Measurements from ENCODE around the gene C10orf67. TPM values are rescaled to one million over a fixed set of nuclear protein-coding genes. Genes with fewer than 3 reads are reported as not detected.

The C10orf67 gene
- total RNA-seq, 2 experiments from 2014 or later: 0.20 TPM; not detected in 1

DNA sequence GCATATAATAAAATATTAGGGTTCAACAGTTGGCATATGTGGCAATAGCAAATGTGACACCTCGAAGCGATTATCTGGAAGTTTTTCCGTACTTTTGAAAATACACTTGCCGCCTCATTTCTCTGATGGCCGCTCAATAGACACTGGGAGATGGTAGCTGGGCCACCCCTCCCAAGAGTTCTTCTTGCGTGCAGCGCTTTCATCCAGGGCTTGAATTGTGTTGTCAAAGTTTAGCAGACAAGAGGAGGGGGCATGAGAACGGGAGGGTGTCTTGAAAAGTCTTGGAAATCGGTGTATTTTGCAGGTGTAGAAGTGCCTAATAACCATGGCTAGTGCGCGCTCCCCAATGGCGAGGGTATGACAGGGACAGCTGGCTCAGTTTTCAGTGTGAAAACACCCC lies 144.0 kb downstream of the C10orf67 start:
- Mint-ChIP-seq H3K27ac (no peak overlapping the region), H3K4me1 (peaks cover 4% of the 10 kb centered on the region), H3K36me3 (no peaks in the 10 kb centered on the region), H3K27me3 (peaks cover 91% of the 10 kb centered on the region), H3K4me3 (no peak overlapping the region), H3K9me3 (no peaks in the 10 kb centered on the region)
- ATAC-seq (ENCODE audit: low read depth): no peak
- POLR2A ChIA-PET: no interaction called here
- no peak for DNase-seq

GRCh38 chr10:23199768-23200511 lies 144.7 kb downstream of the C10orf67 start:
- Mint-ChIP-seq H3K27me3 (peaks cover 91% of the 10 kb centered on the region), H3K27ac (no peak overlapping the region), H3K4me1 (peaks cover 6% of the 10 kb centered on the region), H3K4me3 (no peak overlapping the region), H3K36me3 (no peaks in the 10 kb centered on the region), H3K9me3 (no peaks in the 10 kb centered on the region)
- ATAC-seq (ENCODE audit: low read depth) (no peak), DNase-seq (no peak)
- POLR2A ChIA-PET: no interaction called here

DNA sequence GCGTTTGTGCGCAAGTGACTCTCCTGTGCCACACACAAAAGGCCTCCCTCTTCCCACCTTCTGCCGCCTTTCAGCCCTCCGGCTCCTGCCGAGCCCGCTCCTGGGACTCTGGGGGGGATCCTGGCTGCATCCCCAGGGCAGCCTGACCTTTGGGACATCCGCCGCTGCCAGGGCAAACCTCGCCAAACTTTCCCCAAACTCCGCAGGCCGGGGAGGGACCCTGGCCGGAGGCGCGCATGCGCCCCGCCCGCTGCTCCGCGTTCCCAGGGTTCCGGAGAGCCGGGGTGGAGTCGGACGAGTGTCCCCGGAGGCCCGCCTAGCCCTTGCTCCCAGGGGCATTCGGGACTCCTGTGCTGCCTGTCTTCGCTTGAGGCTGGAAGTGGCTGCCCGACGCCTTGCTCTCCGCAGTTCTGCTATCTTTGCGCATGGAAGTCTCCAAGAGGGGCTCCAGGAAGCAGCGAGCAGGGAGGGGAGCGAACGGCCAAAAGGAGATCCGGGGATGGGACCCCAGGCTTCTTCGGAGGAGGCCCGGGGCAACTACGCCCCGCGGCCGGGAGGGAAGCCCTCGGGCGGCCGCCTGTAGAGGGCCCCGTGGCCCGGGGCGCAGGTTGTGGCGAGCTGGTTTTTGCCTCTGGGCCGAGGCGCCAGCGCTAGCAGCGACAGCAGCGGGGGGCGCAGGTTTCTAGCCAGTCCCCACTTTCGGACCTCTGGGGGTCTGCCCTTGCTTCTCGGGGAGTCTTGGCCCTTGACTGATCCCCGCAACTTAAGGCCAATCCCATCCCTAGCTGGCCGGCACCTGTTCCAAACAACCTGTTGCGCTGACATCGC lies 145.4 kb downstream of the C10orf67 start:
- ATAC-seq (ENCODE audit: low read depth) (no peak), DNase-seq (no peak)
- Mint-ChIP-seq H3K4me3 (no peak overlapping the region), H3K27me3 (peaks cover 89% of the 10 kb centered on the region), H3K9me3 (no peaks in the 10 kb centered on the region), H3K27ac (no peak overlapping the region), H3K4me1 (peaks cover 6% of the 10 kb centered on the region), H3K36me3 (no peaks in the 10 kb centered on the region)
- POLR2A ChIA-PET: no interaction called here

DNA sequence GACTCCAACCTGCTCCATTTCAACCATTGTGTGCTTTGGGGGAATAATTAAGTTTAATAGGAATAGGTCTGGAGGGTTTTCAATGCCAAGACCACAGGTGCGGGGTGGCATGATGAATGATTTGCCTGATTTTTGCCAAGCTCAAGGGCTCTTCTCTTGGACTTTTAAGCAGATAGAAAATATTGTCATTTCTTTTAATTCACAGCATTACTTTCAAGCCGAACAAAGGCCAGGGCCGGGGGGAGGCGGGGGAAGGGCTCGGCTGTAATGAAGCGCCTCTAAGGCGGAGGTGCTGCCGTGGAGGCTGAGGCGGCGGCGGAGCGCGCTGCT lies 146.0 kb downstream of the C10orf67 start:
- Mint-ChIP-seq H3K4me1 (peaks cover 6% of the 10 kb centered on the region), H3K27ac (no peak overlapping the region), H3K9me3 (no peaks in the 10 kb centered on the region), H3K27me3 (peaks cover 89% of the 10 kb centered on the region), H3K4me3 (no peak overlapping the region), H3K36me3 (peaks cover 1% of the 10 kb centered on the region)
- POLR2A ChIA-PET: no interaction called here
- DNase-seq: no peak
- no peak for ATAC-seq (ENCODE audit: low read depth)

- H3K36me3 Mint-ChIP-seq: peaks cover 2% of the 10 kb centered on the region
- POLR2A ChIA-PET: no interaction called here
- DNase-seq (no peak), ATAC-seq (ENCODE audit: low read depth) (no peak)
- H3K9me3 Mint-ChIP-seq: no peaks in the 10 kb centered on the region
- peaks cover 84% of the 10 kb centered on the region for H3K27me3 Mint-ChIP-seq
- peaks cover 6% of the 10 kb centered on the region for H3K4me1 Mint-ChIP-seq
- no peak overlapping the region for H3K4me3 Mint-ChIP-seq
- H3K27ac Mint-ChIP-seq: no peak overlapping the region
These were observed 147.2 kb downstream of the C10orf67 start for GRCh38 chr10:23197416-23197861.

DNA sequence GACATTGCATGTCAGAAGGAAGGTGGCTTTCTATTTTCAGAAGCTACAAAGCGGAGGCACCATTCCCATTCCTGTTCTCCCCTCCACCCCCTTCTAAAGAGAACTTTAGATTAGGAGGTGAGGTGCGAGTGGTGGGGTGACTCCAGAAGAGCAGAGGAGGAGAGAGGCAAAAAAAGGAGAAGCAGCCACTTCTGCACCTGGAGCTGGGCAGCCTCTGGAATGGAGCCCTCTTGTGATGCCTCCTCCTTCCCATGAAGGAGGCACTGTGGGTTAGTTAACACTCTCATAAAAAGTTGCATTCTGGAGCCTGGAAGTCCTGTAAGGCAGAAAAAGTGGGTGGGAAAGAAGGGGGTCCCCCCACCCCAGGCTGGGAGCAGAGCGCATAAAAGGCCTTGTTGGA lies 147.7 kb downstream of the C10orf67 start:
- ATAC-seq (ENCODE audit: low read depth): no peak
- peaks cover 80% of the 10 kb centered on the region for H3K27me3 Mint-ChIP-seq
- H3K4me3 Mint-ChIP-seq: no peak overlapping the region

DNA sequence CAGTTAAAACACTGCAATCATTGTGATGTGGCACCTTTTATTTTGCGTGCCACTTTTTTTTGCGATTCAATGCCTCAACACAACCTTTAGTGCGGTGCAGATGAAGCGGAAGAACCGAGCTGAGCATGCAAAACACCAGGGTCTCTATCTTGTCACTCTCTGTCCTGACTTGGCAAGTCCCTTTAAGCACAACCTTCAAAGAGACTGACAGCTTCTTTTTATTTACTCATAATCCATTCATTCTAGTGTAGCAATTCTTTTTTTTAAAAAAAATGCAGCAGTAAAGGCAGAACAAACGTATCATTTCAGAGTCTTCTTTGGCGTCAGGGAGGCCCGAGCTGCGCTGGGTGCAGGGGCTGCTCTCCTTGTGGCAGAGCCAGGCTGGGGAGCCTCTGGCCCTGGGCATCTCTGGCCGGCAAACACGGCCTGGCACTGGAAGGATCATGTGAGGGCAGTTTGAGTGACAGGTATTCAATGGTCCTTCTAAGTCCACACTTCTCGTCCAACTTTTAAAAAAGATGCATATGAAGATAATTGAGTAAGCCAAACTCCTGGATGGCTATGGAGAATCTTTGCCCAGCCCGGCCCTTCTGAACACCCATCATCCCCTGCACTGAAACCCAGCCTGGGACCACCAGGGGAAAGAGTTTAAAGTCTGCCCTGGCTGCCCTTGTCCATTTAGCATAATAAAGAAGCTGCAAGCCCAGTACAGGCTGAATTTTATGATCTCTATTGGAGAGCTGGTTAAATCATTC lies 148.6 kb downstream of the C10orf67 start:
- POLR2A ChIA-PET: no interaction called here
- no peak overlapping the region for H3K27ac Mint-ChIP-seq

More for the DNA sequence above, 147.7 kb downstream of the C10orf67 start:
- DNase-seq: no peak
- H3K36me3 Mint-ChIP-seq: peaks cover 2% of the 10 kb centered on the region
- H3K4me1 Mint-ChIP-seq: peaks cover 6% of the 10 kb centered on the region
- no peak overlapping the region for H3K27ac Mint-ChIP-seq
- H3K9me3 Mint-ChIP-seq: no peaks in the 10 kb centered on the region
- POLR2A ChIA-PET: no interaction called here

GRCh38 chr10:23194966-23195845 lies 149.4 kb downstream of the C10orf67 start:
- POLR2A ChIA-PET: no interaction called here
- Mint-ChIP-seq H3K9me3 (no peaks in the 10 kb centered on the region), H3K27ac (no peak overlapping the region), H3K36me3 (peaks cover 3% of the 10 kb centered on the region), H3K4me3 (no peak overlapping the region), H3K27me3 (peaks cover 75% of the 10 kb centered on the region), H3K4me1 (peaks cover 6% of the 10 kb centered on the region)
- DNase-seq: no peak
- no peak for ATAC-seq (ENCODE audit: low read depth)

More for the DNA sequence above, 148.6 kb downstream of the C10orf67 start:
- ATAC-seq (ENCODE audit: low read depth) (no peak), DNase-seq (no peak)
- Mint-ChIP-seq H3K4me1 (peaks cover 6% of the 10 kb centered on the region), H3K9me3 (no peaks in the 10 kb centered on the region), H3K27me3 (peaks cover 75% of the 10 kb centered on the region), H3K36me3 (peaks cover 2% of the 10 kb centered on the region), H3K4me3 (no peak overlapping the region)

- Mint-ChIP-seq H3K27me3 (peaks cover 75% of the 10 kb centered on the region), H3K36me3 (peaks cover 3% of the 10 kb centered on the region), H3K4me1 (peaks cover 4% of the 10 kb centered on the region), H3K9me3 (no peaks in the 10 kb centered on the region), H3K4me3 (no peak overlapping the region), H3K27ac (no peak overlapping the region)
- ATAC-seq (ENCODE audit: low read depth) (no peak), DNase-seq (no peak)
- POLR2A ChIA-PET: no interaction called here
These were observed 150.1 kb downstream of the C10orf67 start for GRCh38 chr10:23194471-23194965.

DNA sequence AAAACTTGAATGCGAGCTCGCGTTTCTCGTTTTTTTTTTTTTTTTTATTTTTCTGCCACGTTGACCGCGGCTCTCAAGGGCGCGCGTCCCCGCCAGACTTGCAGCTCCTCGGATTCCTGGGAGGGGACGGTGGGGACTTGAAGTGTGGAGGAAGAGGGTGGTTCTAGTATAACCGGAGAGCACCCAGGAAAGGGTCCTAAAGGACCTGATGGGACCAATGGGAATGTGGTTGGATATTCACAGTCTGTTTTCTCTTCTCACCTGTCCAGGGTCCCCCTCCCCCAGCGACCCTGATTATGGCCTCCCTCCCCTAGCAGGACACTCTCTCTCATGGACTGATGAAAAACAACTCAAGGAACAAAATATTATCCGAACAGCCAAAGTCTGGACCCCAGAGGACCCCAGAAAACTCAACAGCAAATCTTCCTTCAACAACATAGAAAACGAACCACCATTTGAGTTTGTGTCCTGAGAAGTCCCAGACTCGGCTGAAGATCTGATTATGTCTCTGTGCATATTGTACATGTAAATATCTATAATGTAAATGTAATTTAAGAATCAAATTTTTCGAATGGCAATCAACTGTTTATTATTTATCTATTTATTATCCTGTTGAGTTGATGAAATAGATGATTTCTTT lies 151.0 kb downstream of the C10orf67 start:
- no peak for DNase-seq
- H3K36me3 Mint-ChIP-seq: peaks cover 3% of the 10 kb centered on the region
- H3K27ac Mint-ChIP-seq: peak overlapping the region; percentile 52
- ATAC-seq (ENCODE audit: low read depth): no peak
- peaks cover 4% of the 10 kb centered on the region for H3K4me1 Mint-ChIP-seq
- peak overlapping the region; percentile 41 for H3K4me3 Mint-ChIP-seq
- no peaks in the 10 kb centered on the region for H3K9me3 Mint-ChIP-seq
- peaks cover 78% of the 10 kb centered on the region for H3K27me3 Mint-ChIP-seq
- POLR2A ChIA-PET: no interaction called here

DNA sequence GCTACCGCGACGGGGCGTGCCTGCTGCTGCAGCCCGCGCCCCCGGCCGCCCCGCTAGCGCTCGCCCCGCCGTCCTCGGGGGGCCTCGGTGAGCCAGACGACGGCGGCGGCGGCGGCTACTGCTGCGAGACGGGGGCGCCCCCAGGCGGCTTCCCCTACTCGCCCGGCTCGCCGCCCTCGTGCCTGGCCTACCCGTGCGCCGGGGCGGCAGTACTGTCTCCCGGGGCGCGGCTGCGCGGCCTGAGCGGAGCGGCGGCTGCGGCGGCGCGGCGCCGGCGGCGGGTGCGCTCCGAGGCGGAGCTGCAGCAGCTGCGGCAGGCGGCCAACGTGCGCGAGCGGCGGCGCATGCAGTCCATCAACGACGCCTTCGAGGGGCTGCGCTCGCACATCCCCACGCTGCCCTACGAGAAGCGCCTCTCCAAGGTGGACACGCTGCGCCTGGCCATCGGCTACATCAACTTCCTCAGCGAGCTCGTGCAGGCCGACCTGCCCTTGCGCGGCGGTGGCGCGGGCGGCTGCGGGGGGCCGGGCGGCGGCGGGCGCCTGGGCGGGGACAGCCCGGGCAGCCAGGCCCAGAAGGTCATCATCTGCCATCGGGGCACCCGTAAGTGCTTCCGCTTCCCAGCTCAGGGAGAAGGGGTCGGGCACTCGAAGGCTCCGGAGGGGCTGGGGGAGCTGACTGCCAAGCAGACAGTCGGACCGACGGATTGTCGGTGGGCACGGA lies 151.7 kb downstream of the C10orf67 start:
- Mint-ChIP-seq H3K36me3 (peaks cover 3% of the 10 kb centered on the region), H3K9me3 (no peaks in the 10 kb centered on the region), H3K27me3 (peaks cover 78% of the 10 kb centered on the region), H3K4me3 (no peak overlapping the region), H3K27ac (peak overlapping the region; percentile 25), H3K4me1 (peaks cover 4% of the 10 kb centered on the region)
- ATAC-seq (ENCODE audit: low read depth) (no peak), DNase-seq (peak; percentile 39)
- POLR2A ChIA-PET: no interaction called here
